NK-92 treated with Interleukin-12 subunit alpha and Interleukin-12 subunit beta, amount 100 ng/mL, for 24 hours (cell line): ENCODE measurements around the gene PIAS4.
A peak's percentile ranks its signal among the peaks of the same experiment; 100 is the strongest.
"Not testable (repeated sequence)": the region's sequence is repeated elsewhere in the genome, so short reads cannot be mapped to it uniquely, and the experiment has no call there.

Experiments
- DNase-seq: peaks from one replicate; lab custom pipeline; 2025; lab: John Stamatoyannopoulos, UW

PIAS4 gene, protein sequence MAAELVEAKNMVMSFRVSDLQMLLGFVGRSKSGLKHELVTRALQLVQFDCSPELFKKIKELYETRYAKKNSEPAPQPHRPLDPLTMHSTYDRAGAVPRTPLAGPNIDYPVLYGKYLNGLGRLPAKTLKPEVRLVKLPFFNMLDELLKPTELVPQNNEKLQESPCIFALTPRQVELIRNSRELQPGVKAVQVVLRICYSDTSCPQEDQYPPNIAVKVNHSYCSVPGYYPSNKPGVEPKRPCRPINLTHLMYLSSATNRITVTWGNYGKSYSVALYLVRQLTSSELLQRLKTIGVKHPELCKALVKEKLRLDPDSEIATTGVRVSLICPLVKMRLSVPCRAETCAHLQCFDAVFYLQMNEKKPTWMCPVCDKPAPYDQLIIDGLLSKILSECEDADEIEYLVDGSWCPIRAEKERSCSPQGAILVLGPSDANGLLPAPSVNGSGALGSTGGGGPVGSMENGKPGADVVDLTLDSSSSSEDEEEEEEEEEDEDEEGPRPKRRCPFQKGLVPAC

DNA sequence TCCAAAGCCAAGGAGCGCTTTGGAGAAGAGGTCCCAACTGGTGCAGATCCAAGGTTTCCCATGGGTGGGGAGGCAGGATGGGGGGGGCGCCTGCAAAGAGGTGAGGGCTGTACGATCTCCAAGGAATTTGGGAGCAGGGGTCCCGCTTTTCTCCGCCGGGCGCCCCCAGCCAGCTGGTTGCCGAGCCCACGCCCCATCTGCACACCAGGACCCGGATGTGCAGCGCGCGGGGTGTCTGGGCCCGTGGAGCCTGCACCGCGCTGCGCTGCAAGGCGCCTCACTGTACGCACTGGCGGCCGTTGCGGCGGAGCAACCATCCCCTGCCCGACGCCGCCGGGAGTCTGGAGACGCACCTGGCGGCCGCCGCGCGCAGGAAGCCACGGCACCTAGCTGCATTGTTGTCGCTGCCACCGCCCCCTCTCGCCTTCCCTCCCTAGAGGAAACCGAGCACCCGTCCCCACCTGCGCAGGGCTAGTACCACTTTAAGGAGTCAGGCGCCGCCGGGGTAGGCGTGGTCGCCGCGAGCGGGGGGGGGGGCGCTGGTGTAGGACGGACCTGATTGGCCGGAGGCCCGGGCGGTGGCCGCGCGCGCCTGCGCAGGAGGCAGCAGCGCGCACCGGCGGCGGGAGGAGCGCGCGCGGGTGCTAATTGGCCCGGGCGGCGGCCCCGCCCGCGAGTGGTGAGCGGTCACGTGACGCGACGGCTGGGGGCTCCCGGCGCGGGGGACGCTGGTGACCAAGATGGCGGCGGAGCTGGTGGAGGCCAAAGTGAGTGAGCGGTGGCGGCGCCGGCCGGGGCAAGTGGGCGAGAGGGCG, at the start of gene PIAS4:
Gene PIAS4 (plus strand): TSS at position 716 of the 815 bp plus-strand sequence. CDS start 25 bp downstream, at position 741.
- peak; percentile 95 for DNase-seq

DNA sequence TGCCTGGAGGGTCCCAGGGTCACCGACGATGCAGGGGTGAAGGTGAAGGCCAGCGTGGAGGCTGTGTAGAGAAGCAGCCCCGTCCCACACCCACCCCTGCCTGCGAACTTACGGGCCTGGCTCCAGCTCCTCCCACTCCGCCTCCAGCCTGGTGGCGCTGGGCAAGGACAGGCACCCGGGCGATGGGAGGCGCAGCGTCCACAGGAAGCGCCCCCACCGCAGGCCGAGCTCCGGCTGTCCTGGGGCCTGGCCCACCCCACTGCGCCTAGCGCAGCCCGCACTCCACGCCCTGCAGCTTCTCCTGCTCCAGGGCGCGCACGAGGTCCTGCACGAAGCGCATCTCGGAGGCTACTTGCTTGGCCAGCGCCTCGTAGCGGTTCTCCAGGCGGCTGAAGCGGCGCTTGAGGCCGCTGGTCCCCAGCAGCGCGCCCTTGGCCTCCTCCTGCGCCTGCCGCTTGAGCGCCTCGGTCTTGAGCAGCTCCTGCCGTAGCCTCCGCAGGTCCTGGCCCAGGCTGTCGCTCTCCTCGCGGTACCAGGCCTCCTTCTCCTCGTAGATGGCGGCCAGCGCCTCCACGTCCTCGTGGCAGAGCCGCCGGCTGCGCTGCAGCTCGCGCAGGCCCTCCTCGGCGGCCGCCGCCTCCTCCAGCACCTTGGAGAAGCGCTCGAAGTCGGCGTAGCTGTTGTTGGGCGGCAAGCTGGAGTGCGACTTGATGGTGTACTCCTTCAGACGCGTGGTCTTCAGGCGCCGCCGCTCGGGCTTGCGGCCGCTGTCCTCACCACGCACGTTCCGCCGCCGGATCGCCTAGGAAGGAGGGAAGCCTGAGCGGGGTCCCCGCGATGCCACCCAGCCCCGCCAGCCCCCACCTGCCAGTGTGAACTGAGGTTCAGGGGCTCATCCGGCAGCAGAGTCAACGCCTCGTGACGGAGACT, 48.4 kb upstream of the PIAS4 start:
- no peak for DNase-seq

DNA sequence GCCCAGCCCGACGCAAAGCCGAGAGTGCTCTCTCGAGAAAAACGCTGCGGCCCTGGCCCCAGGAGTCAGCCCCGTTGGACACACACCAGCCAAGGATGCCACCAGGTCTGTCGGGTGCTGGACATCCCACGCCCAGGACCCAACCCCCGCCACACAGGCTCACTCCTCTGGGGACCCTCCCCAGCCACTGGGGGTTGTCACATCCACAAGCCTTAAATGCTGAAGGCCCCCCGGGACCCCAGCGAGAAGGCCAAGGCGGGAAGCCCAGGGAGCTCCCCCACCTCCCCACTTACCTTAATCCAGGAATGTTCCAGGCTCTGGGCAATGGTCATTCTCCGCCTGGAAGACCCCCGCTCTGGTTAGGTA, 47.8 kb upstream of the PIAS4 start:
- no peak for DNase-seq

DNA sequence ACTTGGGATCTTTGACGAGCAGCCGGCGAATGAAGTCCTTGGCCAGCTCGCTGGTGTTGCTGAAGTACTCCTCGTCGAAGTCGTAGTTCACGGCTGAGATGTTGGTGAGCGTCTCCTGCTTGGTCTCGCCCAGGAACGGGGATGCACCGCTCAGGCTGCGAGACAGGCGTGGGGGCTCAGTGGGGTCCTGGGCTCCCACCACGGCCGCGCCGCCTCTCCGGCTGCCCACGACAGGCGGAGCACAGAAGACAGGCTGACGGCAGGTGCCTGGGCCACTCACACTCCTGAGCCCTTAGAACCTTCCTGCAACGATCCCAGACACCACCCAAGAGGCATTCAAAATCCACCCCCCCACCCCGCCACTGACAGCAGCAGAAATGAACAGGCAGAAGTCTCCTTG, 46.5 kb upstream of the PIAS4 start:
- DNase-seq: no peak

DNA sequence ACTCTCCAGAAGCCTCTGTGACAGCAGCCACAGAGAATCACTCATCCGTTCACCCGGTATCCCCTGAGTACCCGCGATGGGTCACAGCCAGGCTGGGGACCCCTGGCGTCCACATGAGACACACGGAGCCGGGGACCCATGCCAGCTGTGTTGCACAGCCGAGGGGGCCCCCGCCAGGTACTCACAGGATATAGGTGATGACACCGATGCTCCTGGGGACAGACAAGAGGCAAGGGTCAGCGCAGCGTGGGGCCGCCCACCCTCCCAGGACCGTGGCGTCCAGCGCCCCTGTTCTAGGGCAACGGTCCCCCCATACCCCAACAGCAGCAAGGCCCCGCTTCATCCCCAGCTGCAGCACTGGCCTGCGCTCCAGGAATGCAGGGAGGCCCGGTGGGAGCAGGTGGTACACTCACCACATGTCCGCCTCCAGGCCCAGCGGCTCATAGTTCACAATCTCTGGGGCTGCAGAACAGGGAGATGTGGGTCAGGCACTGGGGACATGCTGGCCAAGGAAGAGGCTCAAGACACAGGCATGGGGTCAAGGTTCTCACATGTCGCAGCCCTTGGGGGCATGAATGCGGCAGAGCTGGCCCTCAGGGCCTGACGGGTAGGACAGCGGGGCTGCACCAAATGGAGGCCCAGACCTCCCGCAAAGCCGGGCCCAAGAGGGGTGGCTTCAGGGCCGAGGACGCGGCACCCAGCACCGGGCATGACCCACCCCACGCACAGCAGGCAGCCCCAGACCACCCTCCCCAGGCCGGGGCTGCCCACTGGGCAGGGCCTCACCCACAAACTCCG, 43.9 kb upstream of the PIAS4 start:
- no peak for DNase-seq

DNA sequence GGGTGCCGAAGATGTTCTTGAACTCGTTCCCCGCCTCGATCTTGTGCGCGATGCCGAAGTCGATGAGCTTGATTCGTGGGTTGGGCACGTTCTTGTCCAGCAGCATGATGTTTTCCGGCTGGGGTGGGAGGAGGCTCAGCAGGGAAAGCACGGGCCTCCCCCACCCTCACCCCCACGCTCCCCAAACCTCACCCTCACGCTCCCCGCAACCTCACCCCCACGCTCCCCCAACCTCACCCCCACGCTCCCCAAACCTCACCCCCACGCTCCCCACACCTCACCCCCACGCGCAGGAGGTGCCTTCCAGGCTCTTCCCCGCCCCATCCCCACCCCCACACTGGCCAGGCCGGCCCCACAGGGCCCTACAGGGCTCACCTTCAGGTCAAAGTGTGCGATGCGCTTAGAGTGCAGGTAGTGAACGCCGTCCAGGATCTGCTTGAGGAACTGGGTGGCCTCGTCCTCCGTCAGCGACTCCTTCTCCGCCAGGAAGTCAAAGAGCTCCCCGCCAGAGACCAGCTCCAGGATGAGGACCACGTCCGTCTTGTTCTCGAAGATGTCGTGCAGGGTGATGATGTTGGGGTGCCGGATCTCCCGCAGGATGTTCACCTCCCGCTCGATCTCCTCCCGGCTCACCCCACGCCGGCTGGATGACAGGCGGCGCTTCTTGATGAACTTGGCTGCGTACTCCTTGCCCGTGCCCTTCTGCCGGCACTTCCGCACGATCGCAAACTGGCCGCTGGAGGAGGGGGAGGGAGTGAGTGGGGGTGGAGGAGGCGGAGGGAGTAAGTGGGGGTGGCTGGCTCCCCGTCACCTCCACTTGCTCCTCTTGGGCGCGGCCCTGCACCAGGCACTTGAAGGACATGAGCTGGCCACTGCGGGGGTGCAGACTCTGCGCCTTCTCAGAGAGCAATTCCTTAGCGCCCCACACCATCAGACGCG, 43.0 kb upstream of the PIAS4 start:
- no peak for DNase-seq

DNA sequence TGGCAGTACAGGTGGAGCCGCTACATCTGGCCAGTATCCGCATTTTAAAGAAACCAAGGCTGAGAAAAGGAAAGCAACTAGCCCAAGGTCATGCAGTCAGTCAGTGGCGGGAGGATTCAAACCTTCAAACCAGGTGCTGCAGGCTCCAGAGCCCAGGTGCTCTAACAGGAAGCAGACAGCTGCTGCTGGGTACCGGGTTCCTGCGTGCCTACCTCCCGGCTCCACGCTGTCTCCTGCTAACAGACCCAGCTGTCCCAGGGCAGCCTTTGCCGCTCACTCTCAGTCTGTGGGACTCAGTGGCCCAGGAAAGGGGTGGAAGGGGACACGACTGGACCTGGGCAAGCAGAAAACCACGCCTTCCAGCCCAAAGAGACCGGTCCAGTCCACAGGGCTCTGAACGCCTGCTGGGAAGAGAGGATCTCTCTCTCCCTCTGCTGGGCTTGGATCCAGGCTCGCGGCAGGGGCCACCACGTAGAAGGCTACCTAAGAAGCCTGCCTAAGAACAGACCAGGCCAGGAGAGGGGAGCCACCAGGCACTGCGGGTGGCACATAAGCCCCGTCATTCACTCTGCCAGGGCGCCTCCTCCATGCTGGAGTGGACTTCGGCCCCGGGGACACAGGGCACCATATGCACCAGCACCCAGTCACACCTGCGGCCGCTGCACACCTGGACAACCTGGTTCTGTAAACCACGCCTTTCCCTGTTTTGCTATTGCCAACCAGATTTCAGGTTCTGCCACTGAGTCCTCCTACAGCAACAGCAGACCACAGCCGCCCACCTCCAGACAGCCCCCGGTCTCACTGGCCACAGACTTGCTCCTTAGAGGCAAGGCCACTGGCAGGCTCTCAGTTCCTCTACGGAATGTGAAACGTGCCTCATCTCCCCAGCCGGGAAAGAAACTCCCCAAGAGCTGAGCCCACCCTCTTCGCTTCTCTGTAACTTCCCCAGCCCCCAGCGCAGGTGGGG, 41.2 kb upstream of the PIAS4 start:
- DNase-seq: no peak

DNA sequence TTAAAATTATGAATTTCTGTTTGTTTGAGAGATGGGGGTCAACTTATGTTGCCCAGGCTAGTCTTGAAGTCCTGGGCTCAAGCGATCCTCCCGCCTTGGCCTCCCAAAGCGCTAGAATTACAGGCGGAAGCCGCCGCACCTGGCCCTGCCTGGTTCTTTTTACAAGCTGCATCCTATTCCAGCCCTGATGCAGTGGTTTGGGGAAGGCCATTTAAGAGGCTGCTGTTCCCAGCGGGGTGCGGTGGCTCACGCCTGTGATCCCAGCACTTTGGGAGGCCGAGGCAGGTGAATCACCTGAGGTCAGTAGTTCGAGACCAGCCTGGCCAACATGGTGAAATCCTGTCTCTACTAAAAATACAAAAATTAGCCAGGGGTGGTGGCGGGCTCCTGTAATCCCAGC, 39.6 kb upstream of the PIAS4 start:
- not testable (repeated sequence) for DNase-seq

DNA sequence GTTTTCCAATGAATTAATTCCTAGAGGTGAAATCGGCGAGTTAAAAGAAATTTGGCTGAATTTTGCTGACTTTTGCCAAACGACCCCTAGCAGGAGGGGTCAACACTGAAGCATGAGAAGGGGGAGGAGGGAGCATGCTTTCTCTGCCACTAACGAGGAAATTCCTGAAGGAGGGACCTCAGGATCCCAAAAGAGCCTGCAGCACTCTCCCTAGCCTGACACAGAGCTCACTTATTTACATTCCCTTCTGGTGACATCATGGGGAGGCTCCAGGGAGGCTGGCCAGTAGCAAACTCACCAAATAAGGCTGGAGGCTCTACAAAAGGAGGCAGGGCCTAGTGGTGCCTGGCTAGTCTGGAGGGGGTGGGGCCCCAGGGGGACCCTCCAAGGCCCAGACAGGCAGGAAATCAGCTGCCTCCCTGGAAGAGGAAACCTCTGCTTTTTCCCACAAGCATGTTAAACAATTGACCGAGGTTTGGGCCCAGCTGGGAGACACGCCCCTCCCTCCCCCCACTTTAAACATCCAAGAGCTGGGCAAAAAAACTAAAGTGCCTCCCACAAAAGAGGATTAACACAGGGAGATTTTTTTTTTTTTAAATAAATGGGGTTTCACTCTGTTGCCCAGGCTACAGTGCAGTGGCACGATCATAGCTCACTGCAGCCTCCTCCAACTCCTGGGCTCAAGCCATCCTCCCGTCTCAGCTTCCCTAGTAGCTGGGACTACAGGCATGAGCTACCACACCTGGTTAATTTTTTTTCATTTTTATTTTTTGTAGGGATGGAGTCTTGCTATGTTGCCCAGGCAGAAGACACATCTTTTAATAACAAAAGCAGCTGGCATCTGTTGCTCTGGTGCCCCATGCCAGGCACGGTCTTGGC, 38.7 kb upstream of the PIAS4 start:
- no peak for DNase-seq

DNA sequence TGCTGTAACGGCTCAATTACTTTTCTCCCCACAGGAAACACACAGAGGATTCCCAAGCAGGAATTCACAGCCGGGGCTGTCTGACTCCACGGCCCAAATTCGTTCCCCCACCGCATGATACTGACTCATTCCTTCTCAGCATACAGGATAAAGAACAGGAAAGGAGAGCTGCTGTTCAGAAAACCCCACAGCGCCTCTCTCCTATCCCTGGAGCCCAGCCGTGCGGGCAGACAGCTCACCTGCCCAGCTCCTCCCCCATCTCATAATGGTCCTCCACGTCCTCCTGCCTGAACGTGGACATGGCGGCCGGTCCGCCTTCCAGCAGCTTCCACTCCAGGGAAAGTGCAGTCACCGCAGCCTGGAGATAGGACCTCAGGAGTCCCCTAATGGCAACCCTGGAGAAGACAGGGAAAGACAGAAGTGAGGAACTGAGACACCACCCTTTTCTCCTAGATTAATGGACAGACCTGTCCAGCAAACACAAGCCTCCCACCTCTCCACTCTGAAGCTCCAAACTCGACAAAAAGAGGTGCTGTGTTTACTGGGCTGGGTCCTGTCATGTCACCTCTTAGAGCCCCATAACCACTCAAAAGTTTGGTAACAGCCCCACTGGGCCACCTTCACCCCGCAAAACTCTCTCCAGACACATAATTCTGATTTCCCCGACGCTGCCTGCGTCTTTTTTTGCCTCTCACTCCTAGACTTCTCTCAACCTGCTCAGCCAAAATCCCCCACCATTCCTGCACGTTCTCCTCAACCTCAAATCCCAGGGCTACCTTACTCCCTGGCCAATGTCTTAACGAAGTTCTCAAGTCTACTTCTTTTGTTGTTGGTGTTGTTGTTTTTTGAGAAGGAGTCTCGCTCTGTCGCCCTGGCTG, 37.9 kb upstream of the PIAS4 start:
- DNase-seq: no peak

DNA sequence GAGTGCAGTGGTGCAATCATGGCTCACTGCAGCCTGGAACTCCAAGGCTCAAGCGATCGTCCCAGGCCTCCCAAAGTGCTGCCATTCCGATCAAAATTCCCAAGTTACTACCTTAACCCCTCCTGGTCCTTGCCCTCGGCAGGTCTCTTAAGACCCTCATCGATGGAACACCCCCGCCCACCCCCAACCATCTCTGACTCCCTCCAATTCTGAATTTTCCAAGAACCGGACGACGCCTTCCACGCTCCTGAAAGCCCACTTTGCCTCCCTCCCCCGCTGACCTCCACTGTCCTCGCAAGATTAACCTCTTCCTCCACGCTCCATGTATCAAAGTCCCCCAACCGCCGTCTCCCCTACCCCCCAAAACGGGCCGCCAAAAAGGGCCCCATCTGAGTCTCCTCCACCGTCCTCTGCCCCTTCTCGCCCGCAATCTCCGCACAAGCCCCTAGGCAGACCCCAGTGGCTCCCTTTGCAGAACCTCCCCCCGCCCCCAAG, 37.2 kb upstream of the PIAS4 start:
- DNase-seq: no peak

DNA sequence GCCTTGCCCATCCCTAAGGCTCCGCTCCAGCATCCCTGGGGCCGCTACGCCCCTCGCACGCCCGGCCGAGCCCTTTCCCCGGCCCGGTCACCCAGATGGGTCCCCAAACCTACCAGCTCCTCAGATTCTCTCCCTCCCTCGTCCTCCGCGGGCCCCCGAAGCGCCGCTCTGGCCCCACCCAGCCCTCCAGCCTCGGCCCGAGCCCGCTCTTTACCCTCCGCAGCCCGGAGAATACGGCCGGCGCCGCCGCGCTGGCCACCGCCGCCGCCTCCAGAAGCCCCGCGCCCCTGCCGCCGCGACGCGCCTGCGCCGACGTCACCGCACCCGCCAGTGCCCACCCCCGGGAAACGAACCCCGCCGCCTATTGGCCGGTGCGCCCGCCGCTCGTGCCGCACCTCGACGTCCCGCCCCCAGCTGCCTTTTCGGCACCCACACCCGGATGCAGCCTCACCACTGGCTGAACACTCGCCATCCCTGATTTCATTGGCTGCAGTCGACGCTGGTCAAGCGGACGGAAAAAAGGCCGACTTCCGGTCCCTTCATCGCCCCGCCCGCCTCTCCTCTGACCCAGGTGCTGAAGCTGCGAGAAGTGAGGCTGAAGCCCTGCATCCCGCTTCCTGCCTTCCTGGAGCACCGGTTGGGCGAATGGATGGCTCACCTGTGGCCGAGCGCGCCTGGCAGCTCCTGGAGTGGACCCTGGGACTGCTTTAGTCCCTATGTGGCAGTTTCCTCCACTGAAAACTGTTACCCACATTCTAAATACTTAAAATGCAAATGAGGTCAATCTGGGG, 36.5 kb upstream of the PIAS4 start, which contains the start of gene DAPK3:
Gene DAPK3 (minus strand): TSS at position 292 of the 791 bp plus-strand sequence. CDS start 1,364 bp downstream, outside the sequence.
- DNase-seq: peak; percentile 95

DNA sequence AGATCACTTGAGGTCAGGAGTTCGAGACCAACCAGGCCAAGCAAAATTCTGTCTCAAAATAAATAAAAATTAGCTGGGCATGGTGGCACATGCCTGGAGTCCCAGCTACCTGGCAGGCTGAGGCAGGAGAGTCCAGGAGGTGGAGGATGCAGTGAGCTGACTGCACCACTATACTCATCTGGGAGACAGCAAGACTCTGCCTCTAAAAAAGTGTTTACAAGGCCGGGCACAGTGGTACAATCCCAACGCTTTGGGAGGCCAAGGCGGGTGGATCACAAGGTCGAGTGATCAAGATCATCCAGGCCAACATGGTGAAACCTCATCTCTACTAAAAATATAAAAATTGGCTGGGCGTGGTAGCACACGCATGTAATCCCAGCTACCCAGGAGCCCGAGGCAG, 32.4 kb upstream of the PIAS4 start:
- no peak for DNase-seq

DNA sequence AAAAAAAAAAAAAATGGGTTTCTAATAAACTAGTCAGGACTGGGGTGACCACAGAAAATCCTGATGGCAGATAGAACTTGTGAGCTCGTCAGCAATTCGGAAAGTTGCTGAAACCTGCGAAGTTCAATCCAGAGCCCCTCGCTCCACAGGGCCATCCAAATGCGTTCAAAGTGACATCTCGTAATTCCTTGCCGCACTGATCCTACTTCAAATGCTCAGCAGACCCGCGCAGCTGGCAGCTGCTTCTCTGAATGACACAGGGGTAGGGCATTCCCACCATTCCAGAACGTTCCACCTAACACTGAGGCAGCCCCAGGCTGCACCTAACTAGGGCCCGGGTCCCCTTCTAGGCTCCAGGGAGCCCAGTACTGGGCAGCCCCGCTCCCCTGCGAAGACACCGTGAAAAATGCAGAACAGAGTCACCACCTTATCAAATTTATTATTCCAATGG, 31.9 kb upstream of the PIAS4 start:
- no peak for DNase-seq

DNA sequence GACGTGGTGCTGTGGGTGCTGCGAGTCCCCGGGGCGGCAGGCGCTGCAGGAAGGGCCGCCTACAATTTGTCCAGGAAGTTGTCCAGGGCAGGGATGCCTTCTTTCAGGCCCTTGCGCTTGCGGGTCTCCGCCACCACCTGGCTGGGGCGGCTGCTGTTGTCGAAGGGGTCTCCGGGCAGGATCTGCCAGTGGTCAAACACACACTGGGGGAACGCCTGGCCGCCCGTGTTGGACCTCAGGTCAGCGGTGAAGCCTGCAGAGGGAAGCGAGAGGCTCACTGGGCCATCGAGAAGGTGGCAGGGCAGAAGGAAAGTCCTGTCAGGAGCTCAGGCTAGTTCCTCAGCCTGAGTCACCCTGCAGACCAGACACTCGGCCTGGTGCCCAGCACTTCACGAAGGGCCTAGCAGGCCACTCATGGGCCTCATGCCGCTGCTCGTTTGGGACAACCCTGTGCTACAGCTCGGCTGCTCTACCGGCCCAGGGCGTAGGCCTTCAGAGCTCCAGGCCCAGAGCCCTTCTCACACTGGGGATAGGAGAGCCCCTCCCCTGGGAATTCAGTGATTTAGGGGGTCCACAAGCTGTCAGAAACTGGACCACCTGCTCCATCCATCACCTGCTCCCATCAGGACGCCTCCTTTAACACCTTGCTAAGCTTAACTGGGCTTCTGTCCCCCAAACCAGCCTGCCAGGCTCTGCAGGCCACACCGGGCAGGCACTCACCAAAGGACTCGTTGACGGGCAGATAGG, 30.9 kb upstream of the PIAS4 start:
- no peak for DNase-seq
